Stimulated activated CD8-positive, alpha-beta memory T cell treated with anti-CD3 and anti-CD28 coated beads, Interleukin-12 subunit alpha, Interleukin-12 subunit beta, amount 100 ng/mL, for 1 hour (primary cell): ENCODE measurements around the gene DDC.
"Not testable (repeated sequence)": the region's sequence is repeated elsewhere in the genome, so short reads cannot be mapped to it uniquely, and the experiment has no call there.

Experiments
- DNase-seq: peaks from one replicate; pipeline ENCODE4 v3.0.0-alpha.2; 2020; ENCODE audit warnings: low read depth

Gene DDC

GRCh38 chr7:50519350-50519749, 45.9 kb downstream of the DDC start:
- not testable (repeated sequence) for DNase-seq

- DNase-seq = no peak
Measured at GRCh38 chr7:50513166-50513871, 51.9 kb downstream of the DDC start.

DNA sequence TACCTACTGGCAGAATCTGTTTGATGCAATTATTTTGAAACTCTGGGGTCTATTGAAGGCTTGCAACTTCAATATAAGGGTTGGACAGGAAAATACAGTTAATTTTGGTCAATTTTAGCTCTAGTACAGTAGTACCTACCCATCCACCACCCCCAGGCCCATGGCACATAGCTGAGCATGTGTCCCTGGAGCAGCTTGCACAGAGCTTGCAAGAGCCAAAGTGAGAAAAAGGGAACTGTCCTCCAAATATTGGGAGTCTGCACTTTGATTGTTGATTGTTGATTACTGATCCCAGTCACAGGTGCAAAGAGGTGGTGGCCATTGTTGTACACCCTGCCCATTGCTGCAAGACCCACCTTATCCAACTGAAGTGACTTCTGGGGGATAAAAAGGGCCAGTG, 52.8 kb downstream of the DDC start:
- DNase-seq = no peak

GRCh38 chr7:50509459-50509858, 55.7 kb downstream of the DDC start:
- DNase-seq = no peak

DNA sequence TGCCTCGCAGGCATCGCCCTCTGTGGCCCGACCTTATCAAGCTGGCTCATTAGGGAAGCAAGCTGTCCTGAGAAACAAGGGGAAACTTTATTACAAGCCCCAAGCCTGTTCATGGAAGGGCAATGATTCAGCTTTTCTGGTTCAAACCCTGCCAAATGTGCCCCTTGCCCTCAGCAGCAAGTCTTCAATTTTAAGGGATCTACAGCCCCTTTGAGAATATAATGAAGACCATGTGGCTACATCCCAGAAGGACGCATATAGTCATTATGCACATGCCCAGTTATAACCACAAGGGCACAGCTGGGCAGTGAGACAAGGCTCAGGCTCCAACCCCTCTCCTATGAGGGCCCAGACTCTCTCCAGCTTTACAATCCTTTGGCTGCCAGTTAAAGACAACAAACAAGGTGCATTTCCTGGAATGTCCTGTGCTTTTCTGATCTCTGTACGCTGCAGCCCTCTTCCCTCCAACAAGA, 56.7 kb downstream of the DDC start:
- no peak for DNase-seq

DNA sequence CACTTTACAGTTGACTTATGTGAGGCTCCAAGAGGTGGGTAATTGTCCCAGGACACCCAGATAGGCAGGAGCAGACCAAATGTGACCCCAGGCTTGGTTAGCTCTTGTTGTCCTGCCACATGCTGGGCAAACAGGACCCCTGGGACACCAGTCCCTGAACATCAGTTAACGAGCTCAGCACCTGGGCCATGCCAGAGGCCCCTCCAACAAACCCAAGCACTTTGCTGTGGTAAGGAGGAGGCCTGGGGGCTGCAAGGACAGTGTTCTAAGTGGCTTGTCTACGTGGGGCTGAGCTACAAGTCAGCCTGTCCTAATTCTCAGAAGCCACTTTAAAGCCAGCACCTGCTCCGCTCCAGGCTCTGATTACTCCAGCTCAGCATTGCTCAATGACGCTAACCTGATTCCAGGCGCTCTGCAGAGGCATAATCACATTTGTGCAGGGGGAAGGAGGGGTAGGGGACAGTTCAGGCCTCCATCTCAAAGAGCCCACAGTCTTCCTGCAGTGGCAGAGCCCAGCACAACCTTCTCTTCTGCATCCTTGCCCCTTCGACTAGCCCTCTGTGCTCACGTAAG, 57.2 kb downstream of the DDC start:
- DNase-seq = no peak

GRCh38 chr7:50505553-50506210, 59.5 kb downstream of the DDC start:
- no peak for DNase-seq

DNA sequence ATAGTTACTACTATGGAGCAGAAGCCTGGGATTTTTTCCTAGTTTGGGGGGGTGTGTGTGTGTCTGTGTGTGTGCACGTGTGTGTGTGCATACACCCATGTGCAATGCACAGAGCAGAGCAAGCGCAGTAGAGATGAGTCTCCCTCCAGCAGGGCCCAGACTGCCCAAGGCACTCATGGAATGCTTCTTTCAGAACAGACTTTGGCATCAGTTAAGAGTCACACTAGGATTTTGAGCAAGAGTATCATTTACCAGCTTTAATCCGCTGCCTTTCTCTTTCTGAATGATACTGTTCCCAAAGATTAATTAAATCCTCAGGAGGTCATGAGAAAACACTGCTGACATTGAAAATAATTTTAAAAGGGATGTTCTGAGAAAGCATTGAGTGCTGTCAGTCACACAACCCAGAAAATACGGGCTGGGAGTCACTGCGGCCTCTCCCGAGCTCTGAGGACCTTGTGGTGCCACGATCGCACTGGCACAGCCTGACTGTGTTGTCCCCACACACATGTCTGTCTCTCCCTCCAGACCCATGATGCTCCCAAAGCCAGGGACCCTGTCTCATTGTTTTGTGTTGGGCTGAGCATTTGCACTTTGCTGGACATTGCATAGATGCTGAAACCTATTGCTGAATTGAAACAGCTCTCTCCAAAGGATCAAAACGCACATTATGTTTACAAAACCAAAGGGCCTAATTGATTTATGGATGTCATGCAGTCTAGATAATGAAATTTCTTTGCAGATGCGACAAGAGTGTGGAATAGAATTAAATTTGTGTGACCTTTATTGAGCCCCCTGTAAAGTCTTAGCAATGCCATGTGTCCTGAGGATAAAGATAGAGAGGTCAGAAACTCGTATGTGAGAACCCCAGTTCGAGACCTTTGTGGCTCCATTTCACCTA, 60.3 kb downstream of the DDC start:
- DNase-seq = no peak

- DNase-seq = no peak
Measured at GRCh38 chr7:50502947-50503346, 62.3 kb downstream of the DDC start.

DNA sequence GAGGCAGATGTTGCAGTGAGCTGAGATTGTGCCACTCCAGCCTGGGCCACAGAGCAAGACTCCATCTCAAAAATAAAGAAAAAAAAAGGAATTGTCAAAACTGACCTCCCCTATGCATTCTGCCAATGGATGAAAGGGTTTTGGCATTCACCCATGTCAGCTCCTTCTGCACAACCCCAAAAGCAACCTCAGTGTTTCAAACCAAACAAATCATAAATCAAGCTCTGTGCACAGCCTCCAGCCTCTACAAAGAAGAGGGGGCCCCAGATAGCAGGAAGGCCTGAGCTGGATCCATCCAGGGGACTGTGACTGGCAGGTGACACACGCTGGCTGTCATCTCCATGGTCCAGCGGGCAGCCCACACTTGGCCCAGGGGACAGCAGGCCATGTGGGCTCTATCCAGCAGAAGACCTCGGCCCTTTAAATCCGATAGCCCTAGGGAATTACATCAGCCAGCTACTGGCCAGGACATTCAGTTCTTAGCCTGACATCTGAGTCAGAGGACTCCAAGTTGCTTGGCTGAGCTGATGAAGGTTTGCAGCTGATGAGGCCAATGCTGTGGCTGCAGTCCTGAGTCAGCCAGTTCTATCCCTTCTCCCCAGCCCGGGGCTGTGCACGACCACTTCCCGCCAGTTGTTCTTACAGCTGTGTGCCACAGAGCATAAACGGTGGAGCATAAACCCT, 63.1 kb downstream of the DDC start:
- no peak for DNase-seq

DNA sequence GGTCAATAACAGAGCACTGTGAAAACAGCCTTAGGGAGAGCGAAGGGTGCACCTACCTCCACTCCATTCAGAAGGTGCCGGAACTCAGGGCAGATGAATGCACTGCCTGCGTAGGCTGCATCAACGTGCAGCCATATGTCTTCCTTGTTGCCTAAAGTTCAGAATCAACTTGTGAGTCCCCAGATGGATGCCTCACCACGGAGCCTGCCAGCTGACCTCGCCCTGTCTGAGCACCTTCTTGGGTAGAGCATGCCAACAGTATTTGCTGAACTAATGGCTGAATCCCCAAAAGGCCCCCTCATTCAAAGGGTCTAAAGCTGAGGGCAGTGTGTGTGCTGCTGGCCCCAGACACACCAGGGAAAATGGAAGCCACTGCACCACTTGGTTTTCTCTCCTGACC, 66.1 kb downstream of the DDC start:
- no peak for DNase-seq

DNA sequence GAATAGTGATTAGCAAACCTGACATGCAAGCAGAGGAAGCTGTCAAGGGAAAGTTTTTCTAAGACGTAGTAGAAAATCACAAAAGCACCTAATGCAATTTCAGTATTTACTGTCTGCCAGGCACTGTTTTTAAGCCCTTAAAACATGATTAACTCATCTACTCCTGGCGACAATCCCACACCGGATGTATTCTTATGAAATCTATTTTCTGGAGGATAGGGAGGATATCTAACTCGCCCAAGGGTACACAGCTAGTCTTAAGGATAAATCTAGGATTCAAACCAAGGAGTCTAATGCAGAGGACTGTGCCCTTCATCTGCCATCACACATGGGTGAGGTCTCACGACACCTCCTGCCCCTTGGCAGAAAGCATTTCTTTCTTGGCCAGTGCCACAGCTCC, 67.2 kb downstream of the DDC start:
- DNase-seq = no peak

- no peak for DNase-seq
Measured at GRCh38 chr7:50497068-50497642, 68.0 kb downstream of the DDC start.

- no peak for DNase-seq
Measured at GRCh38 chr7:50496569-50496968, 68.6 kb downstream of the DDC start.

DNA sequence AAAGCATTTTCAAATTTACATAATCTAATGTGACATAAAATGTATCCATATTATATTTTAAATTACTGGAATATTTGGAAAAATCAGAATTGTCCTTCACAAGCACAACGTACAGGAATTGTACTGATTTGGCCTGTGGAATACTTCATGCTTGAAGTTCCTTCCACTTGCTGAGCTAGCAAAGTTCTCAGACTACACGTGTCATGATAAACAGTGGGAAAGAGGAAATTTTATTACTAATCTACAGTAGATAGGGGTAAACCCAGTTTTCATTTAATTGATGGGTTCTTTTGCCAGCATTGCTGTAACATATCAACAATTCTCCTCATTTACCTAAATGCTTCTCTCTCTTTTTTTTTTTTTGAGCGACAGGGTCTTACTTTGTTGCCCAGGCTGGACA, 69.5 kb downstream of the DDC start:
- DNase-seq = no peak

DNA sequence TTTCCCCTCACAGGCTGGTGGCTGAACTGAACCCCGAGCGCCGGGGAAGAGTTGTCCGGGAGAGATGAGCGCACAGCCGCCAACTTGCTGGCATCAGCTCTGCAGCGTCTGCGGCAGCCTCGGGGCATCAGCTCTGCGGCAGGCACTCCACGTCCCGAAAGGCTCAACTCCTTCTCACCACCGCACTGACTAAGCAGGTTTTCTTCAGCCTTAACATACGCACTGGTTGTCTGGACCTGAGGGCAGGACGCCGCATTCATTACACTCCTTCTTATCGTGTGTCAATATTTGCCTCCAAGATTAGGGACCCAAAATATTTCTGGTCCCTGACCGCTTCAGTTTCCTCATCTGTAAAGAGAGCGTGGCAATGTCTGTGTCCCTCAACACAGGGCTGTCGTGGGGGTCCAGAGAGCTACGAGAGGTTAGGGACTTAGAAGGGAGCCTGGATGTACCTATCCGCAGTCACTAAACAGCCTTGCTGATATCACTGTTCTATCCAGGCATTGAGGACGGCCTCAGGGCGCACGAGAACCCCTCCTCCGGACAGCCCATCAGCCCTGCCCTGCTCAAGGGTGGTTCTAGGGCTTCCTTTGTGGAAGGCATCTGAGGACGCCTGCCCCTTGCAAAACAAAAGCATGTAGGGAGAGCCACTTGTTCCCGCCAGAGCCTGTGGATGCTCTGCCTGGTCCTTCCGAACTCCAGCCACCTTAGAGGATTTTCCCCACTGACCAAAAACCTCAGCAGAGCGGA, 72.3 kb downstream of the DDC start:
- no peak for DNase-seq

DNA sequence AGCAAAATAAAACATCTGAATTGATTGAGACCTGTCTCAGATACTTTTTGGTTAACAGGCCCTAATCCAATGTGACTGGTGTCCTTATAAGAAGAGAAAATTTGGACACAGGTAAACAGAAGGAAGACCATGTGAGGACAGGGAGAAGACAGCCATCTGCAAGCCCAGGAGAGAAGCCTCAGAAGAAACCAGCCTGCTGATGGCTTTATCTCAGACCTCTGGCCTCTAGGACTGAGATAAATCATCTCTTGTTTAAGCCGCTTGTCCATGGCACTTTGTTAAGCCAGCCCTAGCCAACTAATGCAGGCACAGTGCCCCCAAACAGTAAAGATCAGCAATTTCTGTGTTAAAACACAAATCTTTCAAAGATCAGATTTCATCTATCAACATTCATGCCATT, 73.3 kb downstream of the DDC start:
- no peak for DNase-seq

DNA sequence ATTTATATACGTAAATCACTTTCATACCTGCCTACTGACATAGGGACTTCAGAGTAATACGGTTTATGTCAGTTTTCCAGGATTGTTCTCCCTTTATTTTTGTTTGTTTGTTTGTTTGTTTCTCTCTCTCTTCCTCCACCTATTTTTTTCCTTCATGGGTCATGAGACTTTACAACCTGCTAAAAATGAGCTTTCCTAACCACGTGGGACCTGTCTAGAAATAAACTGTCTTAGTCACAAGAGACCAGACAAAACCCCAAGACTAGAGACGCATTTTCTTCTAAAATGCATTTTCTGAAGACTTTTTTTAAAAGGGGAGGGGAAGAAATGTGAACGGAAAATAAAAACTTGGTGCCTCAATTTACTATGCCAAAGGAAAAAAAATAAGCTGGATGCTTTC, 74.0 kb downstream of the DDC start:
- DNase-seq = no peak

- DNase-seq = no peak
Measured at GRCh38 chr7:50488379-50488778, 76.8 kb downstream of the DDC start.

- DNase-seq = no peak
Measured at GRCh38 chr7:50486512-50486911, 78.7 kb downstream of the DDC start.

DNA sequence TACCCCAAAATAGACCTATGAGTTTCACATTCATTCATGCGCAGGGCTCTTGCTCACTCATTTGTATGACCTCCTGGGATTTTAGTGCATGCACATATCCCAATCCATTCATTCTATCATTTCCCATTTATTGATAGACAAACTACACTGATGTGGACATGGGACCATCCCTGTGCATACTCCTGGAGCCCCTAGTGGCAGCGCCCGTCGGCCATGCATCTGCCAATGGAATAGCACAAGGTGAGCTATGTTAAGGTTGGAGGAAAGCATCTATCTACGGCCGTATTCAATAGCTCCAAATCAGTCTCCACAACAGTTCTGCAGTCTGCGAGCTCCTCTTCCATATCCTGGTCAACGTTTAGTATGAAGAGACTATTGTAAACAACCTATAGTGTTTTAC, 83.3 kb downstream of the DDC start:
- no peak for DNase-seq
